Measurements from ENCODE around the gene FOSB. TPM values are rescaled to one million over a fixed set of nuclear protein-coding genes. Genes with fewer than 3 reads are reported as not detected.

Gene FOSB
- total and polyA plus RNA-seq, 9 of the 15 experiments (the other 6 are each of a cell fraction or from before 2014, with no cell fraction given), result 0.11 to 2.7 (median 0.73) TPM

DNA sequence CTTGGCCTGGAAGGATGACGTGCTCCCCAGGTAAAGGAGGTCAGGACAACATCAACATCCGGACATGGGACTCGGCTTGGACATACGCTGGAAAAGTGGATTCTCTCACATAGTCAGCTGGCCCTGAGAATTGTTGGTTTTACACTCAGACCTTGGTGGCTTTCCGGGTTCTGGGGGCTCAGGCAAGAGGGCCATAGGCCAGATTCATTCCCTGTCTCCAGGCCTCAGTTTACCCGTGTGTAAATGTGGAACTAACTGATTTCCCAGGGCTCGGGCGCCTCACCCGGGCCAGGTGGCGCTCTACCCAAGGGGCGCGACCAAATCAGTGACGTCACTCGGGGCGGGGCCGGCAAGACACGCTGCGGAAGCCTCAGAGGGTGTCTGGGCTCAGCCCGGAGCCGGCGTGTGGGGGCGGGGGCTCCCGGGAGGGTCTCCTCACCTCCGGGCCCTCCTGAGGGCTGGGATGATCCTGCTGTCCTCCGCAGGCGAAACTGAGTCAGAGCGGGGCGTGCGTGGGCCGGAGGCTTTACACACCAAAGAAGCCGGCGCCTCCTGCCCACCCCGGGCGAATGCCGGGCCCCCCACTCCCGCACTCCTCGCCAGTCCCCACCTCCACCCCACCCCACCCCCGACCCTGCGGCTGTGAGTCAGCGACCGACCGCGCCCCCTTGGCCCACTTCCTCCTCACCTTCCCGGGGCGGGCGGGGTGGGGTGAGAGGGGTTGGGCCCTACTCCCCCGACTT lies 38.6 kb downstream of the FOSB start (continued):
- TF ChIP-seq BACH1 (tag; IDR thresholded peaks at IDR 0.05) (peak; percentile 57; the same call in 1 of the 2 replicates), FOXP1 (CRISPR knock-in tag; IDR thresholded peaks at IDR 0.05) (peak; percentile 69; the same call in 1 of the 2 replicates), ZNF408 (CRISPR knock-in tag; IDR thresholded peaks at IDR 0.05; ENCODE audit: low read depth) (no peak), HMG20B (CRISPR knock-in tag; IDR thresholded peaks at IDR 0.05) (no peak), ZNF699 (CRISPR knock-in tag; IDR thresholded peaks at IDR 0.05; ENCODE audit: insufficient replicate concordance) (no peak), CBFA2T2 (conservative IDR thresholded peaks at IDR 0.05) (no peak), ZBED1 (IDR thresholded peaks at IDR 0.05) (no peak), SAP30 (IDR thresholded peaks at IDR 0.05; ENCODE audit: borderline replicate concordance, insufficient read depth, low read depth, low read length, poor library complexity, severe bottlenecking) (peak; percentile 78), HMG20A (CRISPR knock-in tag; conservative IDR thresholded peaks at IDR 0.05) (no peak), CREBBP (IDR thresholded peaks at IDR 0.05; ENCODE audit: low read depth, low read length) (no peak)
- TF ChIP-seq, protein P1, sequence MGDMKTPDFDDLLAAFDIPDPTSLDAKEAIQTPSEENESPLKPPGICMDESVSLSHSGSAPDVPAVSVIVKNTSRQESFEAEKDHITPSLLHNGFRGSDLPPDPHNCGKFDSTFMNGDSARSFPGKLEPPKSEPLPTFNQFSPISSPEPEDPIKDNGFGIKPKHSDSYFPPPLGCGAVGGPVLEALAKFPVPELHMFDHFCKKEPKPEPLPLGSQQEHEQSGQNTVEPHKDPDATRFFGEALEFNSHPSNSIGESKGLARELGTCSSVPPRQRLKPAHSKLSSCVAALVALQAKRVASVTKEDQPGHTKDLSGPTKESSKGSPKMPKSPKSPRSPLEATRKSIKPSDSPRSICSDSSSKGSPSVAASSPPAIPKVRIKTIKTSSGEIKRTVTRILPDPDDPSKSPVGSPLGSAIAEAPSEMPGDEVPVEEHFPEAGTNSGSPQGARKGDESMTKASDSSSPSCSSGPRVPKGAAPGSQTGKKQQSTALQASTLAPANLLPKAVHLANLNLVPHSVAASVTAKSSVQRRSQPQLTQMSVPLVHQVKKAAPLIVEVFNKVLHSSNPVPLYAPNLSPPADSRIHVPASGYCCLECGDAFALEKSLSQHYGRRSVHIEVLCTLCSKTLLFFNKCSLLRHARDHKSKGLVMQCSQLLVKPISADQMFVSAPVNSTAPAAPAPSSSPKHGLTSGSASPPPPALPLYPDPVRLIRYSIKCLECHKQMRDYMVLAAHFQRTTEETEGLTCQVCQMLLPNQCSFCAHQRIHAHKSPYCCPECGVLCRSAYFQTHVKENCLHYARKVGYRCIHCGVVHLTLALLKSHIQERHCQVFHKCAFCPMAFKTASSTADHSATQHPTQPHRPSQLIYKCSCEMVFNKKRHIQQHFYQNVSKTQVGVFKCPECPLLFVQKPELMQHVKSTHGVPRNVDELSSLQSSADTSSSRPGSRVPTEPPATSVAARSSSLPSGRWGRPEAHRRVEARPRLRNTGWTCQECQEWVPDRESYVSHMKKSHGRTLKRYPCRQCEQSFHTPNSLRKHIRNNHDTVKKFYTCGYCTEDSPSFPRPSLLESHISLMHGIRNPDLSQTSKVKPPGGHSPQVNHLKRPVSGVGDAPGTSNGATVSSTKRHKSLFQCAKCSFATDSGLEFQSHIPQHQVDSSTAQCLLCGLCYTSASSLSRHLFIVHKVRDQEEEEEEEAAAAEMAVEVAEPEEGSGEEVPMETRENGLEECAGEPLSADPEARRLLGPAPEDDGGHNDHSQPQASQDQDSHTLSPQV (IDR thresholded peaks at IDR 0.05), result peak; percentile 85
- TF ChIP-seq, protein P2, sequence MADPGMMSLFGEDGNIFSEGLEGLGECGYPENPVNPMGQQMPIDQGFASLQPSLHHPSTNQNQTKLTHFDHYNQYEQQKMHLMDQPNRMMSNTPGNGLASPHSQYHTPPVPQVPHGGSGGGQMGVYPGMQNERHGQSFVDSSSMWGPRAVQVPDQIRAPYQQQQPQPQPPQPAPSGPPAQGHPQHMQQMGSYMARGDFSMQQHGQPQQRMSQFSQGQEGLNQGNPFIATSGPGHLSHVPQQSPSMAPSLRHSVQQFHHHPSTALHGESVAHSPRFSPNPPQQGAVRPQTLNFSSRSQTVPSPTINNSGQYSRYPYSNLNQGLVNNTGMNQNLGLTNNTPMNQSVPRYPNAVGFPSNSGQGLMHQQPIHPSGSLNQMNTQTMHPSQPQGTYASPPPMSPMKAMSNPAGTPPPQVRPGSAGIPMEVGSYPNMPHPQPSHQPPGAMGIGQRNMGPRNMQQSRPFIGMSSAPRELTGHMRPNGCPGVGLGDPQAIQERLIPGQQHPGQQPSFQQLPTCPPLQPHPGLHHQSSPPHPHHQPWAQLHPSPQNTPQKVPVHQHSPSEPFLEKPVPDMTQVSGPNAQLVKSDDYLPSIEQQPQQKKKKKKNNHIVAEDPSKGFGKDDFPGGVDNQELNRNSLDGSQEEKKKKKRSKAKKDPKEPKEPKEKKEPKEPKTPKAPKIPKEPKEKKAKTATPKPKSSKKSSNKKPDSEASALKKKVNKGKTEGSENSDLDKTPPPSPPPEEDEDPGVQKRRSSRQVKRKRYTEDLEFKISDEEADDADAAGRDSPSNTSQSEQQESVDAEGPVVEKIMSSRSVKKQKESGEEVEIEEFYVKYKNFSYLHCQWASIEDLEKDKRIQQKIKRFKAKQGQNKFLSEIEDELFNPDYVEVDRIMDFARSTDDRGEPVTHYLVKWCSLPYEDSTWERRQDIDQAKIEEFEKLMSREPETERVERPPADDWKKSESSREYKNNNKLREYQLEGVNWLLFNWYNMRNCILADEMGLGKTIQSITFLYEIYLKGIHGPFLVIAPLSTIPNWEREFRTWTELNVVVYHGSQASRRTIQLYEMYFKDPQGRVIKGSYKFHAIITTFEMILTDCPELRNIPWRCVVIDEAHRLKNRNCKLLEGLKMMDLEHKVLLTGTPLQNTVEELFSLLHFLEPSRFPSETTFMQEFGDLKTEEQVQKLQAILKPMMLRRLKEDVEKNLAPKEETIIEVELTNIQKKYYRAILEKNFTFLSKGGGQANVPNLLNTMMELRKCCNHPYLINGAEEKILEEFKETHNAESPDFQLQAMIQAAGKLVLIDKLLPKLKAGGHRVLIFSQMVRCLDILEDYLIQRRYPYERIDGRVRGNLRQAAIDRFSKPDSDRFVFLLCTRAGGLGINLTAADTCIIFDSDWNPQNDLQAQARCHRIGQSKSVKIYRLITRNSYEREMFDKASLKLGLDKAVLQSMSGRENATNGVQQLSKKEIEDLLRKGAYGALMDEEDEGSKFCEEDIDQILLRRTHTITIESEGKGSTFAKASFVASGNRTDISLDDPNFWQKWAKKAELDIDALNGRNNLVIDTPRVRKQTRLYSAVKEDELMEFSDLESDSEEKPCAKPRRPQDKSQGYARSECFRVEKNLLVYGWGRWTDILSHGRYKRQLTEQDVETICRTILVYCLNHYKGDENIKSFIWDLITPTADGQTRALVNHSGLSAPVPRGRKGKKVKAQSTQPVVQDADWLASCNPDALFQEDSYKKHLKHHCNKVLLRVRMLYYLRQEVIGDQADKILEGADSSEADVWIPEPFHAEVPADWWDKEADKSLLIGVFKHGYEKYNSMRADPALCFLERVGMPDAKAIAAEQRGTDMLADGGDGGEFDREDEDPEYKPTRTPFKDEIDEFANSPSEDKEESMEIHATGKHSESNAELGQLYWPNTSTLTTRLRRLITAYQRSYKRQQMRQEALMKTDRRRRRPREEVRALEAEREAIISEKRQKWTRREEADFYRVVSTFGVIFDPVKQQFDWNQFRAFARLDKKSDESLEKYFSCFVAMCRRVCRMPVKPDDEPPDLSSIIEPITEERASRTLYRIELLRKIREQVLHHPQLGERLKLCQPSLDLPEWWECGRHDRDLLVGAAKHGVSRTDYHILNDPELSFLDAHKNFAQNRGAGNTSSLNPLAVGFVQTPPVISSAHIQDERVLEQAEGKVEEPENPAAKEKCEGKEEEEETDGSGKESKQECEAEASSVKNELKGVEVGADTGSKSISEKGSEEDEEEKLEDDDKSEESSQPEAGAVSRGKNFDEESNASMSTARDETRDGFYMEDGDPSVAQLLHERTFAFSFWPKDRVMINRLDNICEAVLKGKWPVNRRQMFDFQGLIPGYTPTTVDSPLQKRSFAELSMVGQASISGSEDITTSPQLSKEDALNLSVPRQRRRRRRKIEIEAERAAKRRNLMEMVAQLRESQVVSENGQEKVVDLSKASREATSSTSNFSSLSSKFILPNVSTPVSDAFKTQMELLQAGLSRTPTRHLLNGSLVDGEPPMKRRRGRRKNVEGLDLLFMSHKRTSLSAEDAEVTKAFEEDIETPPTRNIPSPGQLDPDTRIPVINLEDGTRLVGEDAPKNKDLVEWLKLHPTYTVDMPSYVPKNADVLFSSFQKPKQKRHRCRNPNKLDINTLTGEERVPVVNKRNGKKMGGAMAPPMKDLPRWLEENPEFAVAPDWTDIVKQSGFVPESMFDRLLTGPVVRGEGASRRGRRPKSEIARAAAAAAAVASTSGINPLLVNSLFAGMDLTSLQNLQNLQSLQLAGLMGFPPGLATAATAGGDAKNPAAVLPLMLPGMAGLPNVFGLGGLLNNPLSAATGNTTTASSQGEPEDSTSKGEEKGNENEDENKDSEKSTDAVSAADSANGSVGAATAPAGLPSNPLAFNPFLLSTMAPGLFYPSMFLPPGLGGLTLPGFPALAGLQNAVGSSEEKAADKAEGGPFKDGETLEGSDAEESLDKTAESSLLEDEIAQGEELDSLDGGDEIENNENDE (IDR thresholded peaks at IDR 0.05; ENCODE audit: low read depth, low read length), result no peak
